GM12872 (cell line): ENCODE data around the gene RFESD.

Experiments
- CTCF ChIP-seq: IDR thresholded peaks from 3 replicates; pipeline ENCODE4 v1.5.1; 2011; ENCODE audit warnings: low read depth, mild to moderate bottlenecking, low read length, moderate library complexity; ENCODE audit not compliant: insufficient read depth

RFESD gene

DNA sequence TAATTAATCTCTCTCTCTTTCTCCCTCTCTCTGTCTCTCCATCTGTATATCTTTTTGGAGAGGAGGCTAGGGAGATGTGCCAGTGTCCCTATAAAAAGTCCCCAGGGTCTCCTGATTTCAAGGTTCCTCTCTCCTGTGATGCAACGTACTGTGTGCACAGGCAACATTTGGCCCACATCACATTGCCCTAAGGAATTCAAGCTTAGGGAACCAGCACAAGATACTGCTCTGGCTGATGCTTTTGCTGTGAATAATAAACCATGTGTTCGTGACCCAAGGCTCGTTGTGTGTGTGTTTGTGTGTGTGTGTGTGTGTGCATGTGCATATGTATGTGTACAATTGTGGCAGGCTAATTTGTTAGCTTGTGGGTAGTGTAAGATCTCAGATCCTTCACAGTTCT is 26.5 kb downstream of the RFESD start:
- TF ChIP-seq CTCF, result no peak

DNA sequence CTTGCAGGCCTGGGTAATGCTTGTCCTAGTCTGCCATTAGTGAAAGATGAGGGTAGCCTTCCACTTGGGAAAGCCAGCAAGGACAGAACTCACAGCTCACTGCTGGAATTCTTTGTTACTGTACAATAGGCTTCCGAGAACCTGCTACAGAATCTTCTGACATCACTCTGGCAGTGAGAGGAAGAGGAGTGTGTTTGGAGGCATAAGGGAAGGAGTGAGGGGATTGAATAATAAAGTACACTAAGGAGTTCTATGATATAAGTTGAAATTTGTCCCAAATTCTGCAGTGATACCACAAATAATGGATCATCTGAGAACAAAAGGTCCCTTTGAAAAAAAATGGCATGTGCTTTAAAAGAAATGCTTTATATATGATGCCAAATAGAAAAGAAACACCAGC is 36.3 kb downstream of the RFESD start, which contains the start of gene SPATA9:
SPATA9 (minus strand) TSS at position 101 of the 400 bp plus-strand sequence. CDS start 137 bp downstream, outside the sequence.
- TF ChIP-seq CTCF, result no peak

DNA sequence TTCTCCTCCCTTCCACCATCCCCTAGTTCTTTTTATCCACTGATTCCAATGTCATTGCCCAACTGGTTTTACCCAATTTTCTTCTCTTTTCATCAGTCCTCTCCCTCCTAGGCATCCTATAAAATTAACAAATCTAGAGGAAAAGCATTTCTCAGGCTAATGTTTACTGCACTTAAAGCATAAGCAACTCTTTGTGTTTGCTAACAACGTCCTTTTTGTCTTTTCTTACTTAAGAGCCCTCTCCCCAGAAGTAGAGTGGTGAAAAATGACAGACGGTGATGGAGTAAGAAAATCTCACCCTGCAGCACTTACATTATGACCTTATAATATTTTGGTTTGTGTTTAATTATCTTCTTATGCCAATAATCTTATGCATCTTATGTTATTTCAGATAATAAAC is 37.8 kb downstream of the RFESD start:
- TF ChIP-seq CTCF, result no peak

- no peak for TF ChIP-seq CTCF
Observed at GRCh38 chr5:95686651-95687050, 40.1 kb downstream of the RFESD start.

DNA sequence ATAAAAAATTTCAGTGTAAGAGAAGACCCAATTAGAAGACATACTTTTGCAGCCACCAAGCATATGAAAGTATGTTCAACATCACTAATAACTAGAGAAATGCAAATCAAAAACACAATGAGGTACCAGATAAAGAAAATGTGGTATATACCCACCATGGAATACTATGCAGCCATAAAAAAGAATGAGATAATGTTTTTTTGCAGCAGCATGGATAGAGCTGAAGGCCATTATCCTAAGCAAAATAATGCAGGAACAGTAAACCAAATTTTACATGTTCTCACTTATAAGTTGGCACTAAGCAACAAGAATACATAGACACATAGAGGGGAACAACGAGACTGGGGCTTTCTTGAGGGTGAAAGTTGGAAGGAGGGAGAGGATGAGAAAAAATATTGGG is 43.1 kb downstream of the RFESD start:
- TF ChIP-seq CTCF, result no peak

GRCh38 chr5:95690333-95690732 is 43.8 kb downstream of the RFESD start:
- no peak for TF ChIP-seq CTCF

- TF ChIP-seq CTCF, result no peak
Observed at GRCh38 chr5:95697781-95698681, 51.5 kb downstream of the RFESD start.
